H1 (cell line): Measurements from ENCODE around the gene EEPD1. TPM values are rescaled to one million over a fixed set of nuclear protein-coding genes. Genes with fewer than 3 reads are reported as not detected.

ENCODE experiments used
- CTBP2 ChIP-seq: IDR thresholded peaks from 2 replicates; pipeline ENCODE4 v1.7.0; 2011; ENCODE audit warnings: borderline replicate concordance, mild to moderate bottlenecking, moderate library complexity, mixed read lengths, low read length; ENCODE audit not compliant: insufficient read depth, insufficient read length
- HDAC2 ChIP-seq, 2 experiments: fragments of 300-600 bp in 1 of 2; sonication (generic) in 1 of 2; IDR thresholded peaks; 2 replicates each; pipeline ENCODE4 v1.6.1; 2011 to 2012; ENCODE audit warnings: low read depth in 2 of 2, low read length in 2 of 2, mild to moderate bottlenecking in 2 of 2, moderate library complexity in 2 of 2, borderline replicate concordance in 1 of 2, inconsistent platforms in 1 of 2
- JUN ChIP-seq: IDR thresholded peaks from 2 replicates; pipeline ENCODE4 v1.6.1; 2011; ENCODE audit warnings: low read depth, mild to moderate bottlenecking, improper control_type of control experiment, low read length
- NANOG ChIP-seq: IDR thresholded peaks from 2 replicates; pipeline ENCODE4 v1.6.1; 2011; ENCODE audit warnings: low read length, low read depth, mild to moderate bottlenecking, inconsistent platforms; ENCODE audit not compliant: insufficient read depth, poor library complexity, severe bottlenecking
- polyA plus RNA-seq, 7 experiments: library from polyadenylated mRNA; depleted of rRNA in 3 of 7; stranded (reverse) in 5 of 7; unstranded in 2 of 7; fragments of >200 nt in 5 of 7; fragments of 200-250 nt in 2 of 7; gene quantifications; 1 replicate in 5 of 7; 2 replicates in 1 of 7; 4 replicates in 1 of 7; pipeline versions ENCODE4 v1.2.1 to v1.2.3, GENCODE V29; 2011 to 2013; ENCODE audit warnings: missing spikeins in 2 of 7, mixed read lengths in 2 of 7
- total RNA-seq: library from RNA; stranded (reverse); fragmentation: NEBNext Ultra II Directional; extraction: Animal tissue kit (Norgen Biotek cat#: 25700); gene quantifications from 2 replicates; pipeline ENCODE4 v1.2.1, GENCODE V29; 2021
- TF ChIP-seq, protein P1 (sequence below): fragments of 300-600 bp; sonication (generic); IDR thresholded peaks from 2 replicates; pipeline ENCODE4 v1.7.1; 2012; ENCODE audit warnings: low read length, moderate library complexity, mild to moderate bottlenecking, inconsistent platforms; ENCODE audit not compliant: insufficient replicate concordance
- TF ChIP-seq, protein P2 (sequence below), 3 experiments: IDR thresholded peaks; 1 replicate in 2 of 3; 2 replicates in 1 of 3; pipeline versions ENCODE4 v1.5.1 to v1.6.1; 2011; ENCODE audit warnings: low read length in 3 of 3, mild to moderate bottlenecking in 3 of 3, inconsistent platforms in 2 of 3, low read depth in 1 of 3, moderate library complexity in 1 of 3; ENCODE audit not compliant: insufficient read depth in 1 of 3; ENCODE audit errors: control extremely low read depth in 1 of 3

The EEPD1 gene
- total and polyA plus RNA-seq, 2 of the 8 experiments (the other 6 are each of a cell fraction or from before 2014, with no cell fraction given), result 3.1 to 7.8 TPM

DNA sequence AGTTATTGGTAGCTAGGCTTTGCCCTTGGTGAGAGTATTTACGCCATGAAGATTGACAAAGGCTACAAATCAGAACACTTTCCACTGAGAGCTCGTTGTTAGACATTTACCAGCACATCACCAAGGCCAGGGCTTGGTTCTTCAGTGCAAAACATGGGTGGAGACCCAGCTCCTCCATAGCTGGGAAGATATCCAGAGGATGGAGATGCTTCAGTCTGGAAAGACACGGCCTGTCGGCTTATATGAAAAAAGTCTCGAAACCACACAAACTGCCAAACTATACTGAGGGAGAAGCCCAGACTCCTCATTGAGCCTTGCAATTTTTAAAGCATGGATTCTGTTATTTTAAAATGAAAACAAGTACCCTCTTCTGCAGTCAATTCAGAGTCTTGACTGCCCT lies 153.2 kb downstream of the EEPD1 start (continued):
- TF ChIP-seq, protein P1, sequence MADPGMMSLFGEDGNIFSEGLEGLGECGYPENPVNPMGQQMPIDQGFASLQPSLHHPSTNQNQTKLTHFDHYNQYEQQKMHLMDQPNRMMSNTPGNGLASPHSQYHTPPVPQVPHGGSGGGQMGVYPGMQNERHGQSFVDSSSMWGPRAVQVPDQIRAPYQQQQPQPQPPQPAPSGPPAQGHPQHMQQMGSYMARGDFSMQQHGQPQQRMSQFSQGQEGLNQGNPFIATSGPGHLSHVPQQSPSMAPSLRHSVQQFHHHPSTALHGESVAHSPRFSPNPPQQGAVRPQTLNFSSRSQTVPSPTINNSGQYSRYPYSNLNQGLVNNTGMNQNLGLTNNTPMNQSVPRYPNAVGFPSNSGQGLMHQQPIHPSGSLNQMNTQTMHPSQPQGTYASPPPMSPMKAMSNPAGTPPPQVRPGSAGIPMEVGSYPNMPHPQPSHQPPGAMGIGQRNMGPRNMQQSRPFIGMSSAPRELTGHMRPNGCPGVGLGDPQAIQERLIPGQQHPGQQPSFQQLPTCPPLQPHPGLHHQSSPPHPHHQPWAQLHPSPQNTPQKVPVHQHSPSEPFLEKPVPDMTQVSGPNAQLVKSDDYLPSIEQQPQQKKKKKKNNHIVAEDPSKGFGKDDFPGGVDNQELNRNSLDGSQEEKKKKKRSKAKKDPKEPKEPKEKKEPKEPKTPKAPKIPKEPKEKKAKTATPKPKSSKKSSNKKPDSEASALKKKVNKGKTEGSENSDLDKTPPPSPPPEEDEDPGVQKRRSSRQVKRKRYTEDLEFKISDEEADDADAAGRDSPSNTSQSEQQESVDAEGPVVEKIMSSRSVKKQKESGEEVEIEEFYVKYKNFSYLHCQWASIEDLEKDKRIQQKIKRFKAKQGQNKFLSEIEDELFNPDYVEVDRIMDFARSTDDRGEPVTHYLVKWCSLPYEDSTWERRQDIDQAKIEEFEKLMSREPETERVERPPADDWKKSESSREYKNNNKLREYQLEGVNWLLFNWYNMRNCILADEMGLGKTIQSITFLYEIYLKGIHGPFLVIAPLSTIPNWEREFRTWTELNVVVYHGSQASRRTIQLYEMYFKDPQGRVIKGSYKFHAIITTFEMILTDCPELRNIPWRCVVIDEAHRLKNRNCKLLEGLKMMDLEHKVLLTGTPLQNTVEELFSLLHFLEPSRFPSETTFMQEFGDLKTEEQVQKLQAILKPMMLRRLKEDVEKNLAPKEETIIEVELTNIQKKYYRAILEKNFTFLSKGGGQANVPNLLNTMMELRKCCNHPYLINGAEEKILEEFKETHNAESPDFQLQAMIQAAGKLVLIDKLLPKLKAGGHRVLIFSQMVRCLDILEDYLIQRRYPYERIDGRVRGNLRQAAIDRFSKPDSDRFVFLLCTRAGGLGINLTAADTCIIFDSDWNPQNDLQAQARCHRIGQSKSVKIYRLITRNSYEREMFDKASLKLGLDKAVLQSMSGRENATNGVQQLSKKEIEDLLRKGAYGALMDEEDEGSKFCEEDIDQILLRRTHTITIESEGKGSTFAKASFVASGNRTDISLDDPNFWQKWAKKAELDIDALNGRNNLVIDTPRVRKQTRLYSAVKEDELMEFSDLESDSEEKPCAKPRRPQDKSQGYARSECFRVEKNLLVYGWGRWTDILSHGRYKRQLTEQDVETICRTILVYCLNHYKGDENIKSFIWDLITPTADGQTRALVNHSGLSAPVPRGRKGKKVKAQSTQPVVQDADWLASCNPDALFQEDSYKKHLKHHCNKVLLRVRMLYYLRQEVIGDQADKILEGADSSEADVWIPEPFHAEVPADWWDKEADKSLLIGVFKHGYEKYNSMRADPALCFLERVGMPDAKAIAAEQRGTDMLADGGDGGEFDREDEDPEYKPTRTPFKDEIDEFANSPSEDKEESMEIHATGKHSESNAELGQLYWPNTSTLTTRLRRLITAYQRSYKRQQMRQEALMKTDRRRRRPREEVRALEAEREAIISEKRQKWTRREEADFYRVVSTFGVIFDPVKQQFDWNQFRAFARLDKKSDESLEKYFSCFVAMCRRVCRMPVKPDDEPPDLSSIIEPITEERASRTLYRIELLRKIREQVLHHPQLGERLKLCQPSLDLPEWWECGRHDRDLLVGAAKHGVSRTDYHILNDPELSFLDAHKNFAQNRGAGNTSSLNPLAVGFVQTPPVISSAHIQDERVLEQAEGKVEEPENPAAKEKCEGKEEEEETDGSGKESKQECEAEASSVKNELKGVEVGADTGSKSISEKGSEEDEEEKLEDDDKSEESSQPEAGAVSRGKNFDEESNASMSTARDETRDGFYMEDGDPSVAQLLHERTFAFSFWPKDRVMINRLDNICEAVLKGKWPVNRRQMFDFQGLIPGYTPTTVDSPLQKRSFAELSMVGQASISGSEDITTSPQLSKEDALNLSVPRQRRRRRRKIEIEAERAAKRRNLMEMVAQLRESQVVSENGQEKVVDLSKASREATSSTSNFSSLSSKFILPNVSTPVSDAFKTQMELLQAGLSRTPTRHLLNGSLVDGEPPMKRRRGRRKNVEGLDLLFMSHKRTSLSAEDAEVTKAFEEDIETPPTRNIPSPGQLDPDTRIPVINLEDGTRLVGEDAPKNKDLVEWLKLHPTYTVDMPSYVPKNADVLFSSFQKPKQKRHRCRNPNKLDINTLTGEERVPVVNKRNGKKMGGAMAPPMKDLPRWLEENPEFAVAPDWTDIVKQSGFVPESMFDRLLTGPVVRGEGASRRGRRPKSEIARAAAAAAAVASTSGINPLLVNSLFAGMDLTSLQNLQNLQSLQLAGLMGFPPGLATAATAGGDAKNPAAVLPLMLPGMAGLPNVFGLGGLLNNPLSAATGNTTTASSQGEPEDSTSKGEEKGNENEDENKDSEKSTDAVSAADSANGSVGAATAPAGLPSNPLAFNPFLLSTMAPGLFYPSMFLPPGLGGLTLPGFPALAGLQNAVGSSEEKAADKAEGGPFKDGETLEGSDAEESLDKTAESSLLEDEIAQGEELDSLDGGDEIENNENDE, result no peak
- TF ChIP-seq, protein P2, sequence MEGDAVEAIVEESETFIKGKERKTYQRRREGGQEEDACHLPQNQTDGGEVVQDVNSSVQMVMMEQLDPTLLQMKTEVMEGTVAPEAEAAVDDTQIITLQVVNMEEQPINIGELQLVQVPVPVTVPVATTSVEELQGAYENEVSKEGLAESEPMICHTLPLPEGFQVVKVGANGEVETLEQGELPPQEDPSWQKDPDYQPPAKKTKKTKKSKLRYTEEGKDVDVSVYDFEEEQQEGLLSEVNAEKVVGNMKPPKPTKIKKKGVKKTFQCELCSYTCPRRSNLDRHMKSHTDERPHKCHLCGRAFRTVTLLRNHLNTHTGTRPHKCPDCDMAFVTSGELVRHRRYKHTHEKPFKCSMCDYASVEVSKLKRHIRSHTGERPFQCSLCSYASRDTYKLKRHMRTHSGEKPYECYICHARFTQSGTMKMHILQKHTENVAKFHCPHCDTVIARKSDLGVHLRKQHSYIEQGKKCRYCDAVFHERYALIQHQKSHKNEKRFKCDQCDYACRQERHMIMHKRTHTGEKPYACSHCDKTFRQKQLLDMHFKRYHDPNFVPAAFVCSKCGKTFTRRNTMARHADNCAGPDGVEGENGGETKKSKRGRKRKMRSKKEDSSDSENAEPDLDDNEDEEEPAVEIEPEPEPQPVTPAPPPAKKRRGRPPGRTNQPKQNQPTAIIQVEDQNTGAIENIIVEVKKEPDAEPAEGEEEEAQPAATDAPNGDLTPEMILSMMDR (IDR thresholded peaks at IDR 0.05; ENCODE audit: control extremely low read depth in 1 of 3, insufficient read depth in 1 of 3, low read depth in 1 of 3, low read length in 3 of 3), result no peak
- TF ChIP-seq HDAC2 (IDR thresholded peaks at IDR 0.05; ENCODE audit: borderline replicate concordance in 1 of 2, low read depth in 2 of 2, low read length in 2 of 2) (no peak), NANOG (no peak), CTBP2 (no peak), JUN (no peak)
